ENCODE measurements around the gene SLC25A21.

- no peak for TF ChIP-seq SIN3A (IDR thresholded peaks at IDR 0.05; ENCODE audit: borderline replicate concordance, insufficient read depth, low read depth, low read length)
- TF ChIP-seq CTCF (IDR thresholded peaks at IDR 0.05) = no peak
- TF ChIP-seq POLR2AphosphoS5 (IDR thresholded peaks at IDR 0.05; ENCODE audit: low read depth, low read length) = no peak
These were observed 471.3 kb downstream of the SLC25A21 start for GRCh38 chr14:36701132-36701531.
